Measurements from ENCODE around the gene SNX30. TPM values are rescaled to one million over a fixed set of nuclear protein-coding genes. Genes with fewer than 3 reads are reported as not detected.

Gene SNX30
- total and polyA plus RNA-seq, 2 experiments from 2014 or later = 8.5 to 26.7 TPM

DNA sequence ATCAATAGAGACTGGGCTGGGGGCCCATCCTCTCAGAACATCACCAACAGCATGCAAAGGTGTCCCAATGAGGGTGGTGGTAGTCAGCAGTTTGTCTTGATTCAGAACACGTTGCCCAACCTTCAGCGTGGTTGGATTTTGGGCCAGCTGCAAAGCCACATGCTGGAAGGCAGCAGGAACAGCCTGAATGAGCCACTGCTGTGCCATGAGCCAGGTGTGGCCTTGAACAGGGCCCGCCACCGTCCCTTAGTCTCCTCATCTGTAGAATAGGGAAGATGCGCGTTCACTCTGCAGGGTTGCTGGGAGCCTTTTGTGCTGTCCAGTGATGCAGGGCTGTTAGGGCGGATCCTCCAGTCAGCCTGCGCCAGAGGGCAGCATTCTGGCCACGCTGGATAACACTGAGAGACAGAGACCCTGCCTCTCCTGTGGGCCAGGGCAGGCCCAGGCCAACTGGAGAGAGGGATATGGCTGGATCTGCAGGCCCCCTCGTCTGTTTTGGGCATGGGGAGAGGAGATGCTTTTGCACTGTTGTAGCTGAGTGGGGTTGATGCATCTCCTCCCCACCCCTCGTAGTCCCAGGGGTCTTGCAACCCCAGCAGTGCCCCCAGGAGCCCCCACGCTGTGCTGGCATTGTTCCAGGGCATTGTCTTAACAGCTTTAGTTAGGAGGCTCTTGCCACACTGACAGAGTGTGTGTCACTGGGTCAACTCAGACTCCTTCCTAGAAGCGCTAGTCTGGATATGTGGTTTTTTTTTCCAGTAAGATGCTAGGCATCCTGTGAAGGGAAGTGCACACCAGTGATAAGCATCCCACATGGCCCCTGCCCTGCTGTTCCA is 98.0 kb downstream of the SNX30 start:
- TF ChIP-seq EZH2phosphoT487 (IDR thresholded peaks at IDR 0.05; ENCODE audit: insufficient read depth, low read depth) = no peak
- TF ChIP-seq EZH2 (IDR thresholded peaks at IDR 0.05; ENCODE audit: insufficient read depth, poor library complexity, severe bottlenecking) = no peak
- H2AFZ ChIP-seq = no peak overlapping the region
- H4K20me1 ChIP-seq (ENCODE audit: insufficient read depth) = no peaks in the 10 kb centered on the region
- H3K4me3 ChIP-seq = no peak overlapping the region
- in situ Hi-C loops (cut with MboI) = no loop called here
- WGBS, 2 experiments (ENCODE audit: low coverage in 1 of 2, low lambda C conversion rate in 2 of 2, missing lambda C conversion rate in 2 of 2) = 85% methylated on average over 11 to 13 of the region's 13 CpGs
- H3K36me3 ChIP-seq (ENCODE audit: low read depth) = 0 out of 2 replicates have a peak, but pooled peaks cover 2% of the 10 kb centered on the region
- no peaks in the 10 kb centered on the region for H3K27me3 ChIP-seq (replicated peaks; ENCODE audit: insufficient read depth)
- H3F3A ChIP-seq (ENCODE audit: insufficient read depth) = peaks cover 21% of the 10 kb centered on the region
- no peaks in the 10 kb centered on the region for H3K9me2 ChIP-seq (ENCODE audit: insufficient read depth)
- no peaks in the 10 kb centered on the region for H3K9me3 ChIP-seq (ENCODE audit: low read depth)
- peaks cover 10% of the 10 kb centered on the region for H3K79me2 ChIP-seq (ENCODE audit: insufficient read depth)
- H3K4me2 ChIP-seq (ENCODE audit: unreplicated experiment) = no peak overlapping the region
- H3K27ac ChIP-seq = no peak overlapping the region
- no peak overlapping the region for H3K9ac ChIP-seq
- no peak for DNase-seq
- peaks cover 28% of the 10 kb centered on the region for H3K4me1 ChIP-seq (ENCODE audit: insufficient read depth)

GRCh38 chr9:112849363-112849922 is 98.9 kb downstream of the SNX30 start:
- in situ Hi-C loops (cut with MboI) = no loop called here
- peaks cover 13% of the 10 kb centered on the region; the same call in 1 of the 2 replicates for H3F3A ChIP-seq (ENCODE audit: insufficient read depth)

GRCh38 chr9:112850840-112851239 is 100.3 kb downstream of the SNX30 start:
- Histone ChIP-seq H3K4me1 (ENCODE audit: insufficient read depth) (peaks cover 20% of the 10 kb centered on the region), H2AFZ (no peak overlapping the region), H3K4me3 (no peak overlapping the region), H3K9ac (no peak overlapping the region), H3K36me3 (ENCODE audit: low read depth) (peaks cover 4% of the 10 kb centered on the region; the same call in 1 of the 2 replicates), H3K9me2 (ENCODE audit: insufficient read depth) (no peaks in the 10 kb centered on the region), H3F3A (ENCODE audit: insufficient read depth) (peaks cover 7% of the 10 kb centered on the region; the same call in 1 of the 2 replicates), H3K27ac (no peak overlapping the region), H4K20me1 (ENCODE audit: insufficient read depth) (no peaks in the 10 kb centered on the region), H3K9me3 (ENCODE audit: low read depth) (no peaks in the 10 kb centered on the region), H3K4me2 (ENCODE audit: unreplicated experiment) (no peak overlapping the region), H3K27me3 (replicated peaks; ENCODE audit: insufficient read depth) (no peaks in the 10 kb centered on the region), H3K79me2 (ENCODE audit: insufficient read depth) (peaks cover 20% of the 10 kb centered on the region)
- no peak for DNase-seq
- no peak for TF ChIP-seq EZH2phosphoT487 (IDR thresholded peaks at IDR 0.05; ENCODE audit: insufficient read depth, low read depth)
- no peak for TF ChIP-seq EZH2 (IDR thresholded peaks at IDR 0.05; ENCODE audit: insufficient read depth, poor library complexity, severe bottlenecking)
- in situ Hi-C loops (cut with MboI) = no loop called here
- WGBS, 2 experiments (ENCODE audit: low coverage in 1 of 2, low lambda C conversion rate in 2 of 2, missing lambda C conversion rate in 2 of 2) = 96 to 98% methylated on average over 6 of the region's 6 CpGs

More at GRCh38 chr9:112849363-112849922, 98.9 kb downstream of the SNX30 start:
- Histone ChIP-seq H3K9me3 (ENCODE audit: low read depth) (no peaks in the 10 kb centered on the region), H3K27ac (no peak overlapping the region), H3K27me3 (replicated peaks; ENCODE audit: insufficient read depth) (no peaks in the 10 kb centered on the region), H2AFZ (no peak overlapping the region), H3K36me3 (ENCODE audit: low read depth) (peaks cover 4% of the 10 kb centered on the region; the same call in 1 of the 2 replicates), H3K9me2 (ENCODE audit: insufficient read depth) (no peaks in the 10 kb centered on the region), H3K9ac (no peak overlapping the region), H3K4me2 (ENCODE audit: unreplicated experiment) (no peak overlapping the region), H3K79me2 (ENCODE audit: insufficient read depth) (peaks cover 10% of the 10 kb centered on the region), H3K4me1 (ENCODE audit: insufficient read depth) (peaks cover 28% of the 10 kb centered on the region), H4K20me1 (ENCODE audit: insufficient read depth) (no peaks in the 10 kb centered on the region), H3K4me3 (no peak overlapping the region)
- WGBS, 2 experiments (ENCODE audit: low coverage in 1 of 2, low lambda C conversion rate in 2 of 2, missing lambda C conversion rate in 2 of 2) = 88 to 90% methylated on average over 6 of the region's 6 CpGs
- TF ChIP-seq EZH2 (IDR thresholded peaks at IDR 0.05; ENCODE audit: insufficient read depth, poor library complexity, severe bottlenecking) = no peak
- TF ChIP-seq EZH2phosphoT487 (IDR thresholded peaks at IDR 0.05; ENCODE audit: insufficient read depth, low read depth) = no peak
- DNase-seq = no peak

- Histone ChIP-seq H3K4me2 (ENCODE audit: unreplicated experiment) (no peak overlapping the region), H2AFZ (no peak overlapping the region), H3K27me3 (replicated peaks; ENCODE audit: insufficient read depth) (no peaks in the 10 kb centered on the region), H4K20me1 (ENCODE audit: insufficient read depth) (no peaks in the 10 kb centered on the region), H3K9me3 (ENCODE audit: low read depth) (no peaks in the 10 kb centered on the region), H3K4me3 (no peak overlapping the region), H3K9ac (no peak overlapping the region), H3K79me2 (ENCODE audit: insufficient read depth) (peaks cover 24% of the 10 kb centered on the region), H3K9me2 (ENCODE audit: insufficient read depth) (no peaks in the 10 kb centered on the region), H3F3A (ENCODE audit: insufficient read depth) (peaks cover 1% of the 10 kb centered on the region; the same call in 1 of the 2 replicates), H3K27ac (no peak overlapping the region), H3K36me3 (ENCODE audit: low read depth) (peaks cover 4% of the 10 kb centered on the region; the same call in 1 of the 2 replicates), H3K4me1 (ENCODE audit: insufficient read depth) (no peaks in the 10 kb centered on the region; the same call in 1 of the 2 replicates)
- no peak for DNase-seq
- 67 to 68% methylated on average over 13 of the region's 13 CpGs for whole genome bisulfite sequencing, 2 experiments (ENCODE audit: low coverage in 1 of 2, low lambda C conversion rate in 2 of 2, missing lambda C conversion rate in 2 of 2)
- TF ChIP-seq EZH2 (IDR thresholded peaks at IDR 0.05; ENCODE audit: insufficient read depth, poor library complexity, severe bottlenecking) (no peak), EZH2phosphoT487 (IDR thresholded peaks at IDR 0.05; ENCODE audit: insufficient read depth, low read depth) (no peak)
- in situ Hi-C loops (cut with MboI) = no loop called here
Observed at GRCh38 chr9:112852741-112853504, 102.4 kb downstream of the SNX30 start.
